ENCODE results near the gene SND1.
"Not testable (repeated sequence)": the region's sequence is repeated elsewhere in the genome, so short reads cannot be mapped to it uniquely, and the experiment has no call there.

- TF ChIP-seq CTCF, POLR2A (IDR thresholded peaks at IDR 0.05): not testable (repeated sequence)
Measured at GRCh38 chr7:127674923-127675322, 22.9 kb downstream of the SND1 start.

All from esophagus squamous epithelium (tissue), 4 donors.